ENCODE measurements around the gene EHHADH. TPM values are rescaled to one million over a fixed set of nuclear protein-coding genes. Genes with fewer than 3 reads are reported as not detected.
A peak's percentile ranks its signal among the peaks of the same experiment; 100 is the strongest.
"Not testable (repeated sequence)": the region's sequence is repeated elsewhere in the genome, so short reads cannot be mapped to it uniquely, and the experiment has no call there.

Gene EHHADH
- total RNA-seq (22.0 and 43.8 TPM in 2 replicates), polyA plus RNA-seq (9.7 and 14.3 TPM in 2 replicates)

GRCh38 chr3:185253645-185254410 is at the start of gene EHHADH:
EHHADH (minus strand) TSS chr3:185254049; CDS start chr3:185254022, 27 bp downstream.
- H3K9me2 ChIP-seq (replicated peaks; ENCODE audit: insufficient read depth): no peaks in the 10 kb centered on the region
- peak within 1 kb of the TSS; percentile 68 for H3K4me3 ChIP-seq
- no peaks in the 10 kb centered on the region for H3K4me1 ChIP-seq (ENCODE audit: insufficient read depth)
- peak within 1 kb of the TSS; percentile 72 for H3K4me2 ChIP-seq
- TF ChIP-seq CTCF (IDR thresholded peaks at IDR 0.05; ENCODE audit: poor library complexity) (no peak), EZH2 (IDR thresholded peaks at IDR 0.05; ENCODE audit: borderline replicate concordance) (no peak), EZH2phosphoT487 (IDR thresholded peaks at IDR 0.05; ENCODE audit: low read depth, severe bottlenecking, unreplicated experiment) (no peak)
- DNase-seq (ENCODE audit: low spot score): peak; percentile 82
- H3K9me3 ChIP-seq (ENCODE audit: low read depth): no peaks in the 10 kb centered on the region
- WGBS (ENCODE audit: low lambda C conversion rate, missing lambda C conversion rate): 17% methylated on average over 40 of the region's 53 CpGs
- peaks cover under 1% of the 10 kb centered on the region for H3K79me2 ChIP-seq
- H3K27me3 ChIP-seq: no peaks in the 10 kb centered on the region
- no peaks in the 10 kb centered on the region for H4K20me1 ChIP-seq (ENCODE audit: insufficient read depth, poor library complexity, severe bottlenecking)
- no peaks in the 10 kb centered on the region for H3K36me3 ChIP-seq (replicated peaks; ENCODE audit: insufficient read depth, low read depth)
- H3K27ac ChIP-seq: peak within 1 kb of the TSS; percentile 64
- peak within 1 kb of the TSS; percentile 95 for H2AFZ ChIP-seq

GRCh38 chr3:185299918-185300426 is 46.1 kb upstream of the EHHADH start:
- H3K9me2 ChIP-seq (replicated peaks; ENCODE audit: insufficient read depth); H3K27me3 ChIP-seq; H3K27ac ChIP-seq; H4K20me1 ChIP-seq (ENCODE audit: insufficient read depth, poor library complexity, severe bottlenecking); H3K36me3 ChIP-seq (replicated peaks; ENCODE audit: insufficient read depth, low read depth); H3K4me2 ChIP-seq; H3K9me3 ChIP-seq (ENCODE audit: low read depth); H3K79me2 ChIP-seq; H3K4me3 ChIP-seq; H3K4me1 ChIP-seq (ENCODE audit: insufficient read depth); H2AFZ ChIP-seq; DNase-seq (ENCODE audit: low spot score): not testable (repeated sequence)
- WGBS (ENCODE audit: low lambda C conversion rate, missing lambda C conversion rate): 97% methylated on average over 10 of the region's 10 CpGs

GRCh38 chr3:185297867-185298266 is 44.0 kb upstream of the EHHADH start:
- no peak overlapping the region for H3K27ac ChIP-seq
- no peak for TF ChIP-seq EZH2 (IDR thresholded peaks at IDR 0.05; ENCODE audit: borderline replicate concordance)
- no peak for TF ChIP-seq CTCF (IDR thresholded peaks at IDR 0.05; ENCODE audit: poor library complexity)
- TF ChIP-seq EZH2phosphoT487 (IDR thresholded peaks at IDR 0.05; ENCODE audit: low read depth, severe bottlenecking, unreplicated experiment): no peak
- peak overlapping the region; percentile 30 for H2AFZ ChIP-seq
- H3K4me3 ChIP-seq: no peak overlapping the region
- H3K4me2 ChIP-seq: no peak overlapping the region
- H3K9me2 ChIP-seq (replicated peaks; ENCODE audit: insufficient read depth): no peaks in the 10 kb centered on the region
- H3K36me3 ChIP-seq (replicated peaks; ENCODE audit: insufficient read depth, low read depth): no peaks in the 10 kb centered on the region
- H4K20me1 ChIP-seq (ENCODE audit: insufficient read depth, poor library complexity, severe bottlenecking): no peaks in the 10 kb centered on the region
- H3K79me2 ChIP-seq: no peaks in the 10 kb centered on the region
- DNase-seq (ENCODE audit: low spot score): no peak
- WGBS (ENCODE audit: low lambda C conversion rate, missing lambda C conversion rate): 39% methylated on average over 3 of the region's 3 CpGs
- no peaks in the 10 kb centered on the region for H3K4me1 ChIP-seq (ENCODE audit: insufficient read depth)
- no peaks in the 10 kb centered on the region for H3K27me3 ChIP-seq
- H3K9me3 ChIP-seq (ENCODE audit: low read depth): no peaks in the 10 kb centered on the region

GRCh38 chr3:185292238-185292637 is 38.4 kb upstream of the EHHADH start:
- Histone ChIP-seq H3K79me2 (peaks cover 3% of the 10 kb centered on the region), H3K4me2 (no peak overlapping the region), H3K36me3 (replicated peaks; ENCODE audit: insufficient read depth, low read depth) (no peaks in the 10 kb centered on the region), H3K4me3 (no peak overlapping the region), H3K4me1 (ENCODE audit: insufficient read depth) (no peaks in the 10 kb centered on the region), H3K9me3 (ENCODE audit: low read depth) (no peaks in the 10 kb centered on the region), H3K27ac (no peak overlapping the region), H4K20me1 (ENCODE audit: insufficient read depth, poor library complexity, severe bottlenecking) (no peaks in the 10 kb centered on the region), H3K9me2 (replicated peaks; ENCODE audit: insufficient read depth) (no peaks in the 10 kb centered on the region), H2AFZ (no peak overlapping the region), H3K27me3 (no peaks in the 10 kb centered on the region)
- 96% methylated on average over 7 of the region's 7 CpGs for WGBS (ENCODE audit: low lambda C conversion rate, missing lambda C conversion rate)
- no peak for DNase-seq (ENCODE audit: low spot score)
- no peak for TF ChIP-seq CTCF (IDR thresholded peaks at IDR 0.05; ENCODE audit: poor library complexity)
- TF ChIP-seq EZH2 (IDR thresholded peaks at IDR 0.05; ENCODE audit: borderline replicate concordance): no peak
